Adipose tissue (tissue), 3 donors: Measurements from ENCODE around the gene SLC22A4. TPM values are rescaled to one million over a fixed set of nuclear protein-coding genes. Genes with fewer than 3 reads are reported as not detected.

Experiments used
- H3K27ac ChIP-seq: one replicate; pipeline ENCODE4 v1.5.1; 2013; ENCODE audit warnings: low read depth, low read length
- WGBS, 3 donors: extraction: QIAGEN DNeasy Blood & Tissue Kit; methylation state at CpG; one replicate each; pipeline ENCODE4 v1.1.7; 2013; 5-methylcytosine and 5-hydroxymethylcytosine counted together
- polyA plus RNA-seq, 3 donors: library from polyadenylated mRNA; stranded (reverse); fragments of 200-250 nt; gene quantifications; one replicate each; pipeline ENCODE4 v1.2.3, GENCODE V29; 2013
- donor health status: healthy with polysubstance abuse.
- donor health status: Bipolar disorder and iron deficiency.
- donor health status: healthy.

Gene SLC22A4
- polyA plus RNA-seq, 3 donors, result 0.23 to 3.0 (median 2.0) TPM

GRCh38 chr5:132362086-132362485 is 67.9 kb downstream of the SLC22A4 start:
- no peak overlapping the region for H3K27ac ChIP-seq
- 93 to 98% (median 98%) methylated on average over 2 of the region's 2 CpGs for WGBS, 3 donors

- WGBS, 3 donors, result 62 to 70% (median 65%) methylated on average over 7 of the region's 7 CpGs
- no peak overlapping the region for H3K27ac ChIP-seq
Observed at GRCh38 chr5:132363431-132364112, 69.4 kb downstream of the SLC22A4 start.

- H3K27ac ChIP-seq, result peak overlapping the region; percentile 60
- 22 to 31% (median 31%) methylated on average over 1 of the region's 1 CpG for WGBS, 3 donors
Observed at GRCh38 chr5:132364319-132364718, 70.1 kb downstream of the SLC22A4 start.

GRCh38 chr5:132365213-132365612 is 71.0 kb downstream of the SLC22A4 start:
- WGBS, 3 donors, result 82 to 84% (median 83%) methylated on average over 6 of the region's 6 CpGs
- H3K27ac ChIP-seq, result no peak overlapping the region

- 65 to 92% (median 85%) methylated on average over 4 of the region's 4 CpGs for WGBS, 3 donors
Observed at GRCh38 chr5:132368186-132368585, 74.0 kb downstream of the SLC22A4 start.

GRCh38 chr5:132369007-132369473 is 74.8 kb downstream of the SLC22A4 start:
- H3K27ac ChIP-seq, result peak overlapping the region; percentile 26
- 4 to 17% (median 11%) methylated on average over 9 of the region's 9 CpGs for WGBS, 3 donors

More at GRCh38 chr5:132368186-132368585, 74.0 kb downstream of the SLC22A4 start:
- H3K27ac ChIP-seq, result no peak overlapping the region

- H3K27ac ChIP-seq, result peak within 1 kb of the TSS; percentile 26
- WGBS, 3 donors, result 1% methylated on average over 57 to 83 of the region's 83 CpGs
Observed at GRCh38 chr5:132369474-132370180, 75.4 kb downstream of the SLC22A4 start, which contains the start of gene SLC22A5. Gene SLC22A5 (plus strand): TSS chr5:132369710. CDS start chr5:132369973, 263 bp downstream.

- 10 to 17% (median 17%) methylated on average over 23 to 34 of the region's 34 CpGs for WGBS, 3 donors
- H3K27ac ChIP-seq, result no peak overlapping the region
Observed at GRCh38 chr5:132370181-132370970, 76.2 kb downstream of the SLC22A4 start.

- WGBS, 3 donors, result 39 to 84% (median 74%) methylated on average over 19 of the region's 19 CpGs
Observed at GRCh38 chr5:132370971-132371602, 76.9 kb downstream of the SLC22A4 start.

GRCh38 chr5:132371603-132371994 is 77.4 kb downstream of the SLC22A4 start:
- H3K27ac ChIP-seq, result no peak overlapping the region
- 74 to 92% (median 80%) methylated on average over 5 of the region's 5 CpGs for WGBS, 3 donors

More at GRCh38 chr5:132370971-132371602, 76.9 kb downstream of the SLC22A4 start:
- H3K27ac ChIP-seq, result no peak overlapping the region

GRCh38 chr5:132372127-132372526 is 77.9 kb downstream of the SLC22A4 start:
- 57 to 63% (median 59%) methylated on average over 2 of the region's 2 CpGs for WGBS, 3 donors
- no peak overlapping the region for H3K27ac ChIP-seq

- H3K27ac ChIP-seq, result no peak overlapping the region
Observed at GRCh38 chr5:132372542-132372941, 78.3 kb downstream of the SLC22A4 start.

GRCh38 chr5:132375957-132376356 is 81.8 kb downstream of the SLC22A4 start:
- WGBS, 3 donors, result 84 to 97% (median 93%) methylated on average over 3 of the region's 3 CpGs

GRCh38 chr5:132376694-132377641 is 82.8 kb downstream of the SLC22A4 start:
- no peak overlapping the region for H3K27ac ChIP-seq
- WGBS, 3 donors, result 75 to 88% (median 82%) methylated on average over 16 of the region's 16 CpGs

More at GRCh38 chr5:132375957-132376356, 81.8 kb downstream of the SLC22A4 start:
- H3K27ac ChIP-seq, result no peak overlapping the region

- no peak overlapping the region for H3K27ac ChIP-seq
Observed at GRCh38 chr5:132377738-132378137, 83.5 kb downstream of the SLC22A4 start.

GRCh38 chr5:132378580-132378979 is 84.4 kb downstream of the SLC22A4 start:
- 71 to 91% (median 87%) methylated on average over 3 of the region's 3 CpGs for WGBS, 3 donors
- no peak overlapping the region for H3K27ac ChIP-seq

More at GRCh38 chr5:132377738-132378137, 83.5 kb downstream of the SLC22A4 start:
- 69 to 93% (median 83%) methylated on average over 7 of the region's 7 CpGs for WGBS, 3 donors

- 85 to 96% (median 92%) methylated on average over 6 of the region's 6 CpGs for WGBS, 3 donors
- no peak overlapping the region for H3K27ac ChIP-seq
Observed at GRCh38 chr5:132380047-132380446, 85.9 kb downstream of the SLC22A4 start.
